Adrenal gland (tissue), 5 donors: ENCODE data around the gene DBNDD1.

Experiments used
- CTCF ChIP-seq, 6 experiments: fragments of 450-650 bp in 4 of 6; fragments of 200-600 bp in 2 of 6; sonication (generic) in 1 of 6; IDR thresholded peaks; 1 replicate in 5 of 6; 2 replicates in 1 of 6; pipeline versions ENCODE4 v1.5.1 to v1.8.0; 2016 to 2021; ENCODE audit warnings: antibody characterized with exemption in 6 of 6, mild to moderate bottlenecking in 2 of 6, moderate library complexity in 1 of 6
- POLR2A ChIP-seq, 2 donors: fragments of 450-650 bp; IDR thresholded peaks; one replicate each; pipeline ENCODE4 v1.6.1; 2017; ENCODE audit warnings: antibody characterized with exemption in 2 of 2, mild to moderate bottlenecking in 2 of 2, moderate library complexity in 1 of 2
- donor health status: DM: no; HTN: no; CAD: no.

- TF ChIP-seq POLR2A (IDR thresholded peaks at IDR 0.05) (no peak), CTCF (IDR thresholded peaks at IDR 0.05) (no peak)
Observed at GRCh38 chr16:90048737-90049330, 29.6 kb upstream of the DBNDD1 start.
